HepG2 (cell line): ENCODE measurements around the gene PDLIM5. TPM values are rescaled to one million over a fixed set of nuclear protein-coding genes. Genes with fewer than 3 reads are reported as not detected.

ENCODE experiments used
- ATAC-seq: fragments of 200-7000 bp; cut with Tn5 transposase; 3 replicates; pipeline ENCODE4 v1.9.1; 2020; ENCODE audit warnings: mild to moderate bottlenecking, moderate library complexity
- BruUV-seq: library from RNA; stranded (reverse); fragments of 400-500 nt; replicated peaks from 2 replicates; lab custom pipeline; 2021; lab: Mats Ljungman, UMichigan
- CTCF ChIA-PET: fragments of 300-600 bp; formaldehyde crosslinking; extraction: SDS; loops from one replicate; lab custom pipeline; 2021; ENCODE audit warnings: low total read pairs, inconsistent platforms, low intra/inter-chr PET ratio; lab: Yijun Ruan, JAX
- POLR2A ChIA-PET: fragments of 350-600 bp; sonication (Branson Sonifier 250); formaldehyde crosslinking; loops from one replicate; lab custom pipeline; 2020; ENCODE audit warnings: antibody characterized with exemption, inconsistent platforms; lab: Yijun Ruan, JAX
- DNase-seq: peaks from one replicate; pipeline ENCODE4 v3.0.0-alpha.2; 2015; ENCODE audit warnings: low spot score
- FAIRE-seq: peaks from 3 replicates; lab custom pipeline; 2011; peaks lifted over from hg19 to GRCh38; lab: Jason Lieb, UNC
- H2AFZ ChIP-seq: one replicate; pipeline ENCODE4 v1.6.1; 2011; ENCODE audit warnings: low read length, inconsistent platforms
- H3K27ac ChIP-seq: fragments of 300-600 bp; 3 replicates; pipeline ENCODE4 v1.8.0; 2011; ENCODE audit warnings: mixed run types, mild to moderate bottlenecking, mixed read lengths, low read length, inconsistent platforms; ENCODE audit not compliant: insufficient read depth; ENCODE audit errors: extremely low read length
- H3K27me3 ChIP-seq, 2 experiments: fragments of 200-600 bp in 1 of 2; 2 replicates in 1 of 2; 3 replicates in 1 of 2; pipeline versions ENCODE4 v1.6.0 to v1.8.0; 2011; ENCODE audit warnings: low read length in 2 of 2, mild to moderate bottlenecking in 2 of 2, moderate library complexity in 2 of 2, inconsistent platforms in 1 of 2; ENCODE audit not compliant: insufficient read depth in 2 of 2, control insufficient read depth in 1 of 2
- H3K36me3 ChIP-seq, 2 experiments: fragments of 200-600 bp in 1 of 2; replicated peaks in 1 of 2; 2 replicates in 1 of 2; 3 replicates in 1 of 2; pipeline versions ENCODE4 v1.5.1 to v1.8.0; 2011; ENCODE audit warnings: low read length in 2 of 2, inconsistent platforms in 1 of 2; ENCODE audit not compliant: insufficient read depth in 2 of 2, control insufficient read depth in 1 of 2
- H3K4me1 ChIP-seq: 2 replicates; pipeline ENCODE4 v1.5.1; 2012; ENCODE audit warnings: low read length, inconsistent platforms; ENCODE audit not compliant: insufficient read depth
- H3K4me2 ChIP-seq: 2 replicates; pipeline ENCODE4 v1.6.0; 2011; ENCODE audit warnings: low read depth, low read length, inconsistent platforms
- H3K4me3 ChIP-seq, 3 experiments: fragments of 200-600 bp in 1 of 3; sonication (generic), shearing (Covaris generic) in 1 of 3; replicated peaks in 1 of 3; 2 replicates each; pipeline ENCODE4 v1.5.1; 2011 to 2016; ENCODE audit warnings: low read length in 3 of 3, inconsistent platforms in 2 of 3, low read depth in 2 of 3, mild to moderate bottlenecking in 2 of 3, control low read depth in 1 of 3, mixed read lengths in 1 of 3; ENCODE audit not compliant: insufficient read depth in 1 of 3
- H3K79me2 ChIP-seq: one replicate; pipeline ENCODE4 v1.6.1; 2011; ENCODE audit warnings: low read length, inconsistent platforms; ENCODE audit not compliant: insufficient read depth
- H3K9ac ChIP-seq: 2 replicates; pipeline ENCODE4 v1.6.0; 2011; ENCODE audit warnings: mild to moderate bottlenecking, low read depth, low read length, inconsistent platforms; ENCODE audit not compliant: insufficient read depth
- H3K9me3 ChIP-seq: 2 replicates; pipeline ENCODE4 v1.5.1; 2012; ENCODE audit warnings: mild to moderate bottlenecking, low read length
- H4K20me1 ChIP-seq: 2 replicates; pipeline ENCODE4 v1.6.0; 2011; ENCODE audit warnings: inconsistent platforms, mild to moderate bottlenecking, low read length, moderate library complexity; ENCODE audit not compliant: insufficient read depth
- ARID3A ChIP-seq: IDR thresholded peaks from 2 replicates; pipeline ENCODE4 v1.6.1; 2012; ENCODE audit warnings: low read depth, low read length, improper control_type of control experiment
- BCL6 ChIP-seq: IDR thresholded peaks from 2 replicates; pipeline ENCODE4 v1.6.1; 2016; ENCODE audit warnings: missing genetic modification reagents, missing compliant biosample characterization
- ETS1 ChIP-seq: sonication (generic); formaldehyde crosslinking; IDR thresholded peaks from 2 replicates; pipeline ENCODE4 v1.4.0; 2020; ENCODE audit warnings: missing genetic modification reagents
- MLLT10 ChIP-seq: sonication (generic); formaldehyde crosslinking; IDR thresholded peaks from 2 replicates; pipeline ENCODE4 v1.4.0; 2020; ENCODE audit warnings: missing genetic modification reagents
- SIN3A ChIP-seq: IDR thresholded peaks from 2 replicates; pipeline ENCODE4 v1.6.1; 2011; ENCODE audit warnings: low read depth, mild to moderate bottlenecking, control low read depth, low read length, borderline replicate concordance
- SNAPC4 ChIP-seq: sonication (generic); formaldehyde crosslinking; IDR thresholded peaks from 2 replicates; pipeline ENCODE4 v1.4.0; 2020; ENCODE audit warnings: mild to moderate bottlenecking, missing genetic modification reagents
- TCF7 ChIP-seq: sonication (generic); IDR thresholded peaks from 2 replicates; pipeline ENCODE4 v1.6.1; 2016; ENCODE audit warnings: antibody characterized with exemption, low read depth
- ZNF18 ChIP-seq: sonication (generic); formaldehyde crosslinking; IDR thresholded peaks from 2 replicates; pipeline ENCODE4 v1.8.0; 2022; ENCODE audit warnings: mild to moderate bottlenecking, missing genetic modification reagents; ENCODE audit not compliant: insufficient replicate concordance
- ZNF746 ChIP-seq: sonication (generic); formaldehyde crosslinking; IDR thresholded peaks from 2 replicates; pipeline ENCODE4 v1.8.0; 2022; ENCODE audit warnings: mild to moderate bottlenecking, missing genetic modification reagents
- ZNF879 ChIP-seq: sonication (generic); formaldehyde crosslinking; IDR thresholded peaks from 2 replicates; pipeline ENCODE4 v1.8.1; 2023; ENCODE audit warnings: missing genetic modification reagents
- WGBS: methylation state at CpG from one replicate; pipeline ENCODE4 v1.1.6; 2017; ENCODE audit warnings: low lambda C conversion rate; 5-methylcytosine and 5-hydroxymethylcytosine counted together
- in situ Hi-C: cut with HindIII; loops from 2 replicates; pipeline ENCODE4 v1.10.0; 2017; ENCODE audit warnings: low pct_unique_long_range_greater_than_20kb; ENCODE audit not compliant: extremely low pct_ligation_motif_present
- intact Hi-C: fragments of 100-400 bp; cut with micrococcal nuclease; formaldehyde crosslinking; loops from one replicate; pipeline ENCODE4 v1.10.0; 2022; ENCODE audit not compliant: unreplicated experiment
- polyA plus RNA-seq, 8 experiments: library from polyadenylated mRNA; depleted of rRNA in 3 of 8; stranded (reverse) in 7 of 8; unstranded in 1 of 8; fragments of >200 nt; fragmentation: Illumina TruSeq in 4 of 8; extraction: Trizol in 4 of 8; gene quantifications; 2 replicates each; pipeline versions ENCODE4 v1.2.1 to v1.2.3, GENCODE V29; 2011 to 2016; ENCODE audit warnings: low read depth in 4 of 8, missing spikeins in 1 of 8, mixed read lengths in 1 of 8; ENCODE audit not compliant: insufficient read depth in 1 of 8
- total RNA-seq, 5 experiments: library from RNA; depleted of rRNA; stranded (reverse); fragments of >200 nt; fragmentation: Illumina TruSeq; extraction: Trizol; gene quantifications; 2 replicates each; pipeline ENCODE4 v1.2.3, GENCODE V29; 2016; ENCODE audit warnings: low read depth in 1 of 5

The PDLIM5 gene
- total and polyA plus RNA-seq, 2 of the 13 experiments (the other 11 are each of a cell fraction or from before 2014, with no cell fraction given), result 52.8 to 119 TPM

- no peak for FAIRE-seq
- H3K4me2 ChIP-seq, result peak overlapping the region; percentile 87
- intact Hi-C loops (loop anchor here (2.0 to 5.0 kb wide), 3 partner anchors 20 to 110 kb away; no protein-coding TSS in a partner anchor), in situ Hi-C loops (loop anchor here (5.0 to 10.0 kb wide), 2 partner anchors 45 to 92 kb away; no protein-coding TSS in a partner anchor)
- peak; percentile 81 for DNase-seq
- peak overlapping the region; percentile 91 for H3K27ac ChIP-seq
- peak overlapping the region; percentile 89 for H3K9ac ChIP-seq
- ATAC-seq, result peak; percentile 73
- no peaks in the 10 kb centered on the region for H3K36me3 ChIP-seq
- POLR2A ChIA-PET, result interaction anchor here (0.6 to 5.2 kb wide), 11 partner anchors 8 to 119 kb away, joined by 3 to 94 read pairs (median 7); no protein-coding TSS in a partner anchor
- no peaks in the 10 kb centered on the region; a peak in 1 of 5 replicates for H3K27me3 ChIP-seq
- H3K9me3 ChIP-seq, result no peaks in the 10 kb centered on the region
- peaks cover 63% of the 10 kb centered on the region for H3K4me1 ChIP-seq
- peaks cover 56% of the 10 kb centered on the region for H3K79me2 ChIP-seq
- WGBS, result under 1% methylated on average over 18 of the region's 26 CpGs
- BruUV-seq, result TSS peak; percentile 54
- peak overlapping the region; percentile 90 to 96 (median 93) for H3K4me3 ChIP-seq
- H2AFZ ChIP-seq, result no peak overlapping the region
- peaks cover 4% of the 10 kb centered on the region; the same call in 1 of the 2 replicates for H4K20me1 ChIP-seq
- CTCF ChIA-PET, result no interaction called here
- TF ChIP-seq ZNF746 (CRISPR knock-in tag), result no peak
- peak; percentile 57; the same call in 1 of the 2 replicates for TF ChIP-seq BCL6 (CRISPR knock-in tag)
- TF ChIP-seq MLLT10 (CRISPR knock-in tag), result no peak
- TF ChIP-seq SIN3A, result peak; percentile 38; the same call in 1 of the 2 replicates
- peak; percentile 31; the same call in 1 of the 2 replicates for TF ChIP-seq ZNF879
- TF ChIP-seq ZNF18 (CRISPR knock-in tag), result no peak
- TF ChIP-seq SNAPC4, result no peak
- peak; percentile 80 for TF ChIP-seq TCF7
- TF ChIP-seq ARID3A, result no peak
- no peak for TF ChIP-seq ETS1 (CRISPR knock-in tag)
Measured at GRCh38 chr4:94452476-94453371, 982 bp downstream of the PDLIM5 start.
